HFFc6 (cell line): Measurements from ENCODE around the gene GALNT1. TPM values are rescaled to one million over a fixed set of nuclear protein-coding genes. Genes with fewer than 3 reads are reported as not detected.

Experiments
- DNase-seq: peaks from one replicate; pipeline ENCODE4 v3.0.0-alpha.2; 2018
- H3K27ac Mint-ChIP-seq: 2 replicates; pipeline ENCODE4 v1.8.0; 2020; ENCODE audit warnings: mild to moderate bottlenecking, mixed read lengths
- H3K27me3 Mint-ChIP-seq: 2 replicates; pipeline ENCODE4 v1.8.0; 2021; ENCODE audit warnings: mild to moderate bottlenecking, moderate library complexity, mixed read lengths; ENCODE audit not compliant: insufficient read depth
- H3K36me3 Mint-ChIP-seq: 2 replicates; pipeline ENCODE4 v1.8.0; 2021; ENCODE audit warnings: low read depth, mixed read lengths
- H3K4me1 Mint-ChIP-seq: 2 replicates; pipeline ENCODE4 v1.8.0; 2020; ENCODE audit warnings: low read depth, mixed read lengths
- H3K4me3 Mint-ChIP-seq: 2 replicates; pipeline ENCODE4 v1.8.0; 2020; ENCODE audit warnings: mild to moderate bottlenecking, moderate library complexity, mixed read lengths
- H3K9me3 Mint-ChIP-seq: 2 replicates; pipeline ENCODE4 v1.8.0; 2020; ENCODE audit warnings: mild to moderate bottlenecking, mixed read lengths
- CTCF ChIP-seq: fragments of 200-600 bp; sonication (generic); IDR thresholded peaks from 2 replicates; pipeline ENCODE4 v1.5.0; 2021; ENCODE audit warnings: antibody characterized with exemption, mild to moderate bottlenecking
- total RNA-seq, 6 experiments: library from RNA; stranded (reverse); fragmentation: NEBNext Ultra II Directional; extraction: Animal tissue kit (Norgen Biotek cat#: 25700); gene quantifications; 2 replicates in 1 of 6; 3 replicates in 5 of 6; pipeline ENCODE4 v1.2.3, GENCODE V29; 2021

Gene GALNT1
- total RNA-seq, 6 experiments from 2014 or later, result 36.4 to 48.2 (median 40.2) TPM

DNA sequence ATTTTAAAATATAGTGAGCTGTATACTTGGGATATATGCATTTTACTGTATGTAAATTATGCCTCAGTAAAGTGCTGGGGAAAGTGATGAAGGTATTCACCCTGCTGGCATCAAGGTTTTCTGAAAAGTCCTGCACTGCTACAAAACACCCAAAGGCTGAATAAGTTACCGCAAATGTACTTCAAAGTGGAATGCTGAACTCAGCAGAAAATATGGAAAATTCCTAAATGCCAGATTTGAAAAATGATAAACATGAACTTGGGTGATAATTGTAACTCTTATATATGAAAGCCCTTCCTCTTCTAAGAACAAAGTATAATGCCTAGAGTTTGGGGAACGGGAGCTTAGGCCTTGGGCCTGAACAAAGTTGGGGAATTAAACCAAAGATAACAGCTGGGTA is 133.0 kb downstream of the GALNT1 start:
- no peak for TF ChIP-seq CTCF
- no peak overlapping the region for H3K27ac Mint-ChIP-seq
- peaks cover 2% of the 10 kb centered on the region for H3K27me3 Mint-ChIP-seq
- H3K4me1 Mint-ChIP-seq, result peaks cover 31% of the 10 kb centered on the region
- H3K36me3 Mint-ChIP-seq, result peaks cover 11% of the 10 kb centered on the region; the same call in 1 of the 2 replicates
- no peak overlapping the region for H3K4me3 Mint-ChIP-seq
- DNase-seq, result no peak
- no peaks in the 10 kb centered on the region; the same call in 1 of the 2 replicates for H3K9me3 Mint-ChIP-seq

GRCh38 chr18:35715139-35715538 is 133.6 kb downstream of the GALNT1 start:
- H3K36me3 Mint-ChIP-seq, result peaks cover 11% of the 10 kb centered on the region; the same call in 1 of the 2 replicates
- H3K4me1 Mint-ChIP-seq, result peaks cover 31% of the 10 kb centered on the region
- no peak for TF ChIP-seq CTCF
- no peak for DNase-seq
- no peak overlapping the region for H3K27ac Mint-ChIP-seq
- peaks cover 2% of the 10 kb centered on the region for H3K27me3 Mint-ChIP-seq
- no peak overlapping the region for H3K4me3 Mint-ChIP-seq
- no peaks in the 10 kb centered on the region; the same call in 1 of the 2 replicates for H3K9me3 Mint-ChIP-seq

GRCh38 chr18:35716169-35716831 is 134.8 kb downstream of the GALNT1 start:
- H3K27me3 Mint-ChIP-seq, result peaks cover 3% of the 10 kb centered on the region
- H3K27ac Mint-ChIP-seq, result no peak overlapping the region
- no peak for DNase-seq
- TF ChIP-seq CTCF, result no peak
- no peak overlapping the region for H3K4me3 Mint-ChIP-seq
- peaks cover 31% of the 10 kb centered on the region for H3K4me1 Mint-ChIP-seq
- H3K9me3 Mint-ChIP-seq, result no peaks in the 10 kb centered on the region; the same call in 1 of the 2 replicates
- 0 out of 2 replicates have a peak, but pooled peaks cover 6% of the 10 kb centered on the region for H3K36me3 Mint-ChIP-seq

GRCh38 chr18:35717182-35717581 is 135.6 kb downstream of the GALNT1 start:
- H3K36me3 Mint-ChIP-seq, result 0 out of 2 replicates have a peak, but pooled peaks cover 5% of the 10 kb centered on the region
- H3K9me3 Mint-ChIP-seq, result no peaks in the 10 kb centered on the region; the same call in 1 of the 2 replicates
- H3K27me3 Mint-ChIP-seq, result peaks cover 6% of the 10 kb centered on the region
- DNase-seq, result no peak
- no peak for TF ChIP-seq CTCF
- peaks cover 23% of the 10 kb centered on the region for H3K4me1 Mint-ChIP-seq
- H3K27ac Mint-ChIP-seq, result no peak overlapping the region
- H3K4me3 Mint-ChIP-seq, result no peak overlapping the region

- DNase-seq, result no peak
- no peak for TF ChIP-seq CTCF
- Mint-ChIP-seq H3K4me3 (no peak overlapping the region), H3K27me3 (peaks cover 5% of the 10 kb centered on the region), H3K4me1 (no peaks in the 10 kb centered on the region), H3K36me3 (no peaks in the 10 kb centered on the region), H3K27ac (no peak overlapping the region), H3K9me3 (no peaks in the 10 kb centered on the region; the same call in 1 of the 2 replicates)
Measured at GRCh38 chr18:35721431-35722081, 140.0 kb downstream of the GALNT1 start.
